Activated T-helper 2 cell treated with anti-CD3 and anti-CD28 coated beads, Interferon-gamma antibody, Interleukin-2, Interleukin-4, amounts not matched to agents 10 μg/mL and 5 μg/mL and 100 μg/mL, durations not matched to agents 14 hours and 24 hours and 36 hours (primary cell): ENCODE measurements around the gene ZC3H12A. TPM values are rescaled to one million over a fixed set of nuclear protein-coding genes. Genes with fewer than 3 reads are reported as not detected.
"Not testable (repeated sequence)": the region's sequence is repeated elsewhere in the genome, so short reads cannot be mapped to it uniquely, and the experiment has no call there.

Experiments used
- DNase-seq: peaks from one replicate; pipeline ENCODE4 v3.0.0; 2021; ENCODE audit warnings: low spot score
- H3K27ac Mint-ChIP-seq: one replicate; pipeline ENCODE4 v1.8.0; 2021; ENCODE audit warnings: mixed read lengths
- H3K27me3 Mint-ChIP-seq: one replicate; pipeline ENCODE4 v1.8.0; 2021; ENCODE audit warnings: low read depth, mixed read lengths
- H3K36me3 Mint-ChIP-seq: one replicate; pipeline ENCODE4 v1.8.0; 2021; ENCODE audit warnings: low read depth, mixed read lengths
- H3K4me1 Mint-ChIP-seq: one replicate; pipeline ENCODE4 v1.8.0; 2021; ENCODE audit warnings: low read depth, mixed read lengths
- H3K4me3 Mint-ChIP-seq: one replicate; pipeline ENCODE4 v1.8.0; 2021; ENCODE audit warnings: low read depth, mild to moderate bottlenecking, moderate library complexity, mixed read lengths
- H3K9me3 Mint-ChIP-seq: one replicate; pipeline ENCODE4 v1.8.0; 2021; ENCODE audit warnings: mixed read lengths
- intact Hi-C: fragments of 100-400 bp; cut with micrococcal nuclease; formaldehyde crosslinking; loops from one replicate; pipeline ENCODE4 v1.15.1; 2023
- total RNA-seq: library from RNA; stranded (reverse); gene quantifications from 2 replicates; pipeline ENCODE4 v1.2.3, GENCODE V29; 2022

Gene ZC3H12A
- total RNA-seq, 1 donor from 2014 or later = 23.6 TPM

DNA sequence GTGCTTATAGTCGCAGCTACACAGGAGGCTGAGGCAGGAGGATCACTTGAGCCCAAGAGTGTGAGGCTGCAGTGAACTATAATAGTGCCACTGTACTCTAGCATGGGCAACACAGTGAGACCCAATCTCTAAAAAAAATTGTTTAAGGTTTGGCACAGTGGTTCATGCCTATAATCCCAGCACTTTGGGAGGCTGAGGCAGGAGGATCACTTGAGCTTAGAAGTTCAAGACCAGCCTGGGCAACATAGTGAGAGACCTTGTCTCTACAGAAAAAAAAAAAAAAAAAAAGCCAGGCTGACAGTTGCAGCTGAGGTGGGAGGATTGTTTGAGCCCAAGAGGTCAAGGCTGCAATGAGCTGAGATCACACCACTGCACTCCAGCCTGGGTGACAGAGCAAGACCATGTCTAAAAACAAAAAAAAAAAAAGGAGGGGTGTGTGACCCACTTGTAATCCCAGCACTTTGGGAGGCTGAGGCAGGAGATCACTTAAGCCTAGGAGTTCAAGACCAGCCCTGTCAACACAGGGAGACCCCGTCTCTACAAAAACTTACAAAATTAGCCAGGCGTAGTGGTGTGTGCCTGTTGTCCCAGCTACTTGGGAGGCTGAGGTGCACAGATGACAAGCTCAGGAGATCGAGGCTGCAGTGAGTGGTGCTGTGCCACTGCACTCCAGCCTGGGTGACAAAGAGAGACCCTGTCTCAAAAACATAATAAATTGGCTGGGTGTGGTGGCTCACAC is 58.2 kb downstream of the ZC3H12A start:
- H3K36me3 Mint-ChIP-seq = peaks cover 26% of the 10 kb centered on the region
- intact Hi-C loops, DNase-seq, H3K9me3 Mint-ChIP-seq, H3K27me3 Mint-ChIP-seq, H3K4me3 Mint-ChIP-seq, H3K4me1 Mint-ChIP-seq, H3K27ac Mint-ChIP-seq: not testable (repeated sequence)

DNA sequence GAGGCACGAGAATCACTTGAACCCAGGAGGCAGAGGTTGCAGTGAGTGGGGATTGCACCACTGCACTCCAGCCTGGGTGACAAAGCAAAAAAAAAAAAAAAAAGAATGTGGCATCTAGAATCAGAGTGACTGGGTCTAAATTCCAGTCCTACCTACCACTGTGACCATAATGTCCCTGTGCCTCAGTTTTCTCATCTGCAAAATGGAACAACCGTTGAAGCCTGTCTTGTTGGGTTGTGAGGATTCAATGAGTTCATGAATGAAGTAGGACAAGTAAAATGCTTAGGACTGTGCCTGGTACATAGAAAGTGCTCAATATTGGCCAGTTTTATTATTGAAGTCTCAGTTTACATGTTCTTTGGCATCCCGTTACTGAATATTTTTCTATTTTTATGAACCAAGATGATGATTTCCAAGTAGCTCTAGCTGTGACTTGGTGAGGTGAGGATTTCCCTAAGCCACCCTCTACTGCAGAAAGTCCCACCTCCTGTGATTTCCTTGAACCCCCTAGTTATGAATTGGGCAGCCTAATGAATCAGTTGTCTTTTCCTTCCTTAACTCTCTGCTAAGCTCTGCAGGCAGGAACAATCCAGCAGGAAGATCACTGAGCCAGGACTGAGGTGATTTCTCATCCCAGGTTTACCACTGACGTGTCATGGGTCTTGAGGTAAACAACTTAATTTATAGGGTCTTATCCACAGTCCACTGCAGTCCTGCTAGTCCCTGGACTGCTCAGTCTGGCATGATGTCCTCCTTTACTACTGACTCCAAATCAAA is 59.1 kb downstream of the ZC3H12A start:
- intact Hi-C loops = no loop called here
- no peak for DNase-seq
- Mint-ChIP-seq H3K36me3 (peaks cover 36% of the 10 kb centered on the region), H3K4me3 (no peak overlapping the region), H3K4me1 (peaks cover 6% of the 10 kb centered on the region), H3K9me3 (no peaks in the 10 kb centered on the region), H3K27ac (no peak overlapping the region), H3K27me3 (no peaks in the 10 kb centered on the region)

Other genes with a start within 250 kb of the ZC3H12A start
- gene MEAF6, start 40.2 kb downstream of the ZC3H12A start, total RNA-seq = 87.9 and 93.0 TPM in 2 replicates
- 26.1 and 27.8 TPM in 2 replicates for gene SNIP1, start 79.7 kb downstream of the ZC3H12A start, total RNA-seq
- not detected in 2 replicates for gene DNALI1, start 82.4 kb downstream of the ZC3H12A start, total RNA-seq
- 95.6 and 98.0 TPM in 2 replicates for gene GNL2, start 121.4 kb downstream of the ZC3H12A start, total RNA-seq
- gene RSPO1, start 160.3 kb downstream of the ZC3H12A start, total RNA-seq = not detected in 2 replicates
- 41.2 TPM in 2 replicates for gene CDCA8, start 217.9 kb downstream of the ZC3H12A start, total RNA-seq